Epithelial cell of proximal tubule (primary cell): ENCODE data around the gene TIAM1. TPM values are rescaled to one million over a fixed set of nuclear protein-coding genes. Genes with fewer than 3 reads are reported as not detected.

Experiments used
- DNase-seq: peaks from one replicate; pipeline ENCODE4 v3.0.0-alpha.2; 2011; ENCODE audit warnings: low read depth
- H3K4me3 ChIP-seq: 2 replicates; pipeline ENCODE4 v1.5.1; 2011; ENCODE audit warnings: low read depth, mild to moderate bottlenecking, low read length
- CTCF ChIP-seq: conservative IDR thresholded peaks from 2 replicates; pipeline ENCODE4 v1.5.1; 2012; ENCODE audit warnings: low read depth, mild to moderate bottlenecking, low read length
- total RNA-seq: library from RNA; depleted of rRNA; stranded (reverse); fragments of >200 nt; gene quantifications from 2 replicates; pipeline ENCODE4 v1.2.3, GENCODE V29; 2015

TIAM1 gene
- total RNA-seq, 1 donor from 2014 or later: 3.6 TPM

DNA sequence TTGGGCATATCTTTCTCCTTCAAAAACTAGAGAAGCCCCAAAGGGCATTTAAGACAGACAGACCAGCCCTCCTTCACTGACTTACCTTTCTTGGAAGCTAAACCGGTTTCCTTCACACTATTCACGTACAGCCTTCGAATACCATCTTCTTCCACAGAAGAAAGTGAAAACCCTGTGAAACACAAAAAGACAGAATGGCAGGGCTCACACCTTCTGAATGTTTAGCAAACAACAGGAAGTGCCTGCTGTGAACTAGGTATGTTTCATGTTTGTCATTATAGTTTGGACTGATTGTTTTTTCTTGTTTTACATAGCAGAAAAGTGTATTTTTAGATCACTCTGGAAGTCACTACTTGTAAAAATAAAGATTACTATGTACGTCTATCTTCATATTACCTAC, 157.1 kb downstream of the TIAM1 start:
- no peak for DNase-seq
- no peak overlapping the region for H3K4me3 ChIP-seq
- no peak for TF ChIP-seq CTCF

- DNase-seq: no peak
- no peak overlapping the region for H3K4me3 ChIP-seq
- TF ChIP-seq CTCF: no peak
Observed at GRCh38 chr21:31185663-31186062, 158.4 kb downstream of the TIAM1 start.

- H3K4me3 ChIP-seq: no peak overlapping the region
- TF ChIP-seq CTCF: no peak
Observed at GRCh38 chr21:31184876-31185275, 159.2 kb downstream of the TIAM1 start.

DNA sequence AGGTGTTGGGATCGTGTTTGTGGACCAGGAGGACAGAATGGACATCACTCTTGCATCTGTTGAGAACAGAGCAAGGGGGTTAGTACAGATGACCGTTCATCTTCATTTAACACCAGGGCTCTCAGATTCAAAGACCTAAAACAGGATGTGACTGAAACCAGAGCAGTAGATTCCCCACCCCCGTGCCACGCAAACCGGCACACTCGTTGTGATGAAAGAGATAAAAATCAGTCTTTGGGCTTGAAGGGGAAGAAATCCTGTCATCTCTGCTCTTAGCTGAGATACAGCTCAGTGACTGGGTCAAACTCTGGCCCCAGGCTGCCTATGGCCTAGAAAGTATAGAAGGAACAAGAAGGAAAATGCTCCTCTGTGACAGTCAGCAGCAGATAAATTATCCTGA, 159.6 kb downstream of the TIAM1 start:
- no peak for DNase-seq
- H3K4me3 ChIP-seq: no peak overlapping the region
- no peak for TF ChIP-seq CTCF

More at GRCh38 chr21:31184876-31185275, 159.2 kb downstream of the TIAM1 start:
- DNase-seq: no peak

- no peak for TF ChIP-seq CTCF
- no peak for DNase-seq
- H3K4me3 ChIP-seq: no peak overlapping the region
Observed at GRCh38 chr21:31182231-31183140, 161.6 kb downstream of the TIAM1 start.

DNA sequence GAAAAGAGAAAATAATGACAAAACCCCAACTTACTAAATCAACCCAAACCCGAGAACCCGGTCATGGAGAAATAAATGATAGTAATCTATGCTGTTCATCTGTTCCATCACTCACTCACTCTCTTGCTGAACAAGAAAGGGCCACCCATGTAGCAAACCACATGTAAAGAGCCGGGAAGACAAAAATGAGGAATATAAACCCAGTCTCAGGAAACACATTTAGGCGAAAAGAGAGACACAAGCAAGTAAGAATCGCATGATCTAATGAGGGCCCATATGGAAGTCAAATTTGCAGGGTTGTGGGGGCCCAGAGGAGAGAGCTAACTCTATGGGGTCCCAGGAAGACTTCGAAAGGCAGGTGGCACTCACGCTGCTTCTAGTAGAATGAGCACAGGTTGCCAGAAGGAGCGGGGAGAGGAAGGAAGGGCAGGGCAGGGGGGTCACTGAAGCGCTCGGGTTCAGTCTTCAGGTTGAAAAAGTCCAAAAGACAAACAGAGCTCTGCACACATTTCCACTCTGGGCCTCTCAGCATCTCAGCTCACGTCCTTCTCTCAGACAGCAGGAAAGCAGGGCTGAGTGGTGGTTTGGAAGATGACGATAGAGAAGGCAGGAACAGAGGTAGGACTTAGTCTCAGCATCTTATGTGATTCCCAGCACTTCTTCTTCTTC, 162.8 kb downstream of the TIAM1 start:
- H3K4me3 ChIP-seq: no peak overlapping the region
- TF ChIP-seq CTCF: no peak
- DNase-seq: no peak
